Brain pericyte (primary cell): ENCODE results near the gene CENPM.

Source experiments
- DNase-seq: peaks from one replicate; pipeline ENCODE4 v3.0.0-alpha.2; 2012; ENCODE audit warnings: low read depth, low spot score

Gene CENPM

GRCh38 chr22:41933411-41934177, 13.4 kb downstream of the CENPM start:
- DNase-seq, result no peak

- no peak for DNase-seq
These were observed 14.6 kb downstream of the CENPM start for GRCh38 chr22:41932353-41932752.

GRCh38 chr22:41931701-41932269, 15.2 kb downstream of the CENPM start:
- DNase-seq, result no peak

- DNase-seq, result no peak
These were observed 17.5 kb downstream of the CENPM start for GRCh38 chr22:41929418-41929810.

GRCh38 chr22:41928593-41929417, 18.1 kb downstream of the CENPM start:
- DNase-seq, result no peak

- DNase-seq, result no peak
These were observed 19.1 kb downstream of the CENPM start for GRCh38 chr22:41927813-41928212.

- DNase-seq, result no peak
These were observed 21.0 kb downstream of the CENPM start for GRCh38 chr22:41925783-41926460.

- DNase-seq, result no peak
These were observed 23.2 kb downstream of the CENPM start for GRCh38 chr22:41923595-41924276.

- DNase-seq, result no peak
These were observed 23.9 kb downstream of the CENPM start for GRCh38 chr22:41922940-41923594.

GRCh38 chr22:41922328-41922727, 24.6 kb downstream of the CENPM start:
- DNase-seq, result no peak

- no peak for DNase-seq
These were observed 26.5 kb downstream of the CENPM start for GRCh38 chr22:41920271-41920976.

- no peak for DNase-seq
These were observed 27.4 kb downstream of the CENPM start for GRCh38 chr22:41919357-41920224.

- no peak for DNase-seq
These were observed 28.8 kb downstream of the CENPM start for GRCh38 chr22:41917903-41918791.

GRCh38 chr22:41917375-41917902, 29.5 kb downstream of the CENPM start:
- DNase-seq, result no peak

- no peak for DNase-seq
These were observed 30.1 kb downstream of the CENPM start for GRCh38 chr22:41916745-41917358.

GRCh38 chr22:41915786-41916493, 31.0 kb downstream of the CENPM start:
- no peak for DNase-seq
